ENCODE results near the gene CMTM7.

Gene CMTM7

GRCh38 chr3:32430900-32431299 is 39.2 kb downstream of the CMTM7 start:
- no peak for TF ChIP-seq CTCF (IDR thresholded peaks at IDR 0.05; ENCODE audit: low read depth, low read length, missing control alignments)
- DNase-seq (ENCODE audit: extremely low read depth, low read depth) = no peak
- H3K4me3 ChIP-seq (replicated peaks; ENCODE audit: low read depth, low read length) = no peak overlapping the region

- no peak for DNase-seq (ENCODE audit: extremely low read depth, low read depth)
- H3K4me3 ChIP-seq (replicated peaks; ENCODE audit: low read depth, low read length) = no peak overlapping the region
- no peak for TF ChIP-seq CTCF (IDR thresholded peaks at IDR 0.05; ENCODE audit: low read depth, low read length, missing control alignments)
These were observed 39.8 kb downstream of the CMTM7 start for GRCh38 chr3:32431481-32431880.

GRCh38 chr3:32432045-32432710 is 40.5 kb downstream of the CMTM7 start:
- no peak overlapping the region for H3K4me3 ChIP-seq (replicated peaks; ENCODE audit: low read depth, low read length)
- no peak for DNase-seq (ENCODE audit: extremely low read depth, low read depth)
- no peak for TF ChIP-seq CTCF (IDR thresholded peaks at IDR 0.05; ENCODE audit: low read depth, low read length, missing control alignments)

- no peak for DNase-seq (ENCODE audit: extremely low read depth, low read depth)
- no peak overlapping the region for H3K4me3 ChIP-seq (replicated peaks; ENCODE audit: low read depth, low read length)
- no peak for TF ChIP-seq CTCF (IDR thresholded peaks at IDR 0.05; ENCODE audit: low read depth, low read length, missing control alignments)
These were observed 41.3 kb downstream of the CMTM7 start for GRCh38 chr3:32432711-32433530.

GRCh38 chr3:32434206-32434605 is 42.6 kb downstream of the CMTM7 start:
- no peak for DNase-seq (ENCODE audit: extremely low read depth, low read depth)
- TF ChIP-seq CTCF (IDR thresholded peaks at IDR 0.05; ENCODE audit: low read depth, low read length, missing control alignments) = no peak
- no peak overlapping the region for H3K4me3 ChIP-seq (replicated peaks; ENCODE audit: low read depth, low read length)

GRCh38 chr3:32435911-32436815 is 44.5 kb downstream of the CMTM7 start:
- DNase-seq (ENCODE audit: extremely low read depth, low read depth) = no peak
- H3K4me3 ChIP-seq (replicated peaks; ENCODE audit: low read depth, low read length) = no peak overlapping the region
- TF ChIP-seq CTCF (IDR thresholded peaks at IDR 0.05; ENCODE audit: low read depth, low read length, missing control alignments) = no peak

Data from HFF-Myc (cell line).